ENCODE measurements around the gene DUSP7.

Gene DUSP7

DNA sequence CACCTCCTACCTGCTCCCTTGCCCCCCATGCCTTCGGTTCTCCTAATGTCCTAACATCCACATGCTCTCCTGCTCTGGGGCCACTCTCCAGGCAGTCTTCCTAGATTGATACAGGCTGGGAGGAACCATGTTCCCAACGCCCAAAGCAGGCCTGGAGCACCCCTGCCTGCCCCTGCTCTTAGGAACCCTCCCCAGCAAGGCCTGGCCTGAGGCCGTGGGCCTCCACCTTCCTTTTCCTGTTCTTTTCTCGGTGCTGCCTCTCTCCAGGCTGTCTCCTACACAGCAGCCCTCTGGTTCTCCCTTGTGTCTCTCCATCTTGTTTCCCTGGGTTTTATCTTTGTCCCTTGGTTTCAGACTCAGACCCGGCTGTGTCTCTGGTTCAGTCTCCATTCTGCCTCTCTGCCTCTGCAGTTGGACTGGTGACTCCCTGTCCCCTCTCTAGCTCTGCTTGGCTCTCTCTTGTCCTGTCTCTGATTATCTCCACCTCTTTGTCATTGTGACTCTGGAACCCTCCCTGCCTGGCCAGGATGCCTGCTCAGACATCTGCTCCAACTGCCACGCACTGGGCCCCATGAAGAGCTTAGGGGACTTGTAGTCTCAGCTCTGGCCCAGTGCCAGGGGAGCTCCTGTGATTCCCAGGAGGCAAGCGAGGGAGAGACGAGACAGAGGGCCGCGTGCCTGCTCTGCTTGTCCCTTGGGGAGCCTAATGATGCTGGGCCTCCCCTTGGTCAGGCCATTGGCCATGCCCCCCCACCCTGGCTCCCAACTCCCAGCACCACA lies 34.7 kb downstream of the DUSP7 start:
- DNase-seq (ENCODE audit: low spot score) = no peak
- in situ Hi-C loops (cut with MboI; ENCODE audit: low sequenced_read_pairs, unreplicated experiment) = no loop called here
- TF ChIP-seq, protein P1, sequence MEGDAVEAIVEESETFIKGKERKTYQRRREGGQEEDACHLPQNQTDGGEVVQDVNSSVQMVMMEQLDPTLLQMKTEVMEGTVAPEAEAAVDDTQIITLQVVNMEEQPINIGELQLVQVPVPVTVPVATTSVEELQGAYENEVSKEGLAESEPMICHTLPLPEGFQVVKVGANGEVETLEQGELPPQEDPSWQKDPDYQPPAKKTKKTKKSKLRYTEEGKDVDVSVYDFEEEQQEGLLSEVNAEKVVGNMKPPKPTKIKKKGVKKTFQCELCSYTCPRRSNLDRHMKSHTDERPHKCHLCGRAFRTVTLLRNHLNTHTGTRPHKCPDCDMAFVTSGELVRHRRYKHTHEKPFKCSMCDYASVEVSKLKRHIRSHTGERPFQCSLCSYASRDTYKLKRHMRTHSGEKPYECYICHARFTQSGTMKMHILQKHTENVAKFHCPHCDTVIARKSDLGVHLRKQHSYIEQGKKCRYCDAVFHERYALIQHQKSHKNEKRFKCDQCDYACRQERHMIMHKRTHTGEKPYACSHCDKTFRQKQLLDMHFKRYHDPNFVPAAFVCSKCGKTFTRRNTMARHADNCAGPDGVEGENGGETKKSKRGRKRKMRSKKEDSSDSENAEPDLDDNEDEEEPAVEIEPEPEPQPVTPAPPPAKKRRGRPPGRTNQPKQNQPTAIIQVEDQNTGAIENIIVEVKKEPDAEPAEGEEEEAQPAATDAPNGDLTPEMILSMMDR (IDR thresholded peaks at IDR 0.05; ENCODE audit: borderline replicate concordance, control extremely low read depth, extremely low read depth, insufficient read depth, missing control alignments) = no peak

DNA sequence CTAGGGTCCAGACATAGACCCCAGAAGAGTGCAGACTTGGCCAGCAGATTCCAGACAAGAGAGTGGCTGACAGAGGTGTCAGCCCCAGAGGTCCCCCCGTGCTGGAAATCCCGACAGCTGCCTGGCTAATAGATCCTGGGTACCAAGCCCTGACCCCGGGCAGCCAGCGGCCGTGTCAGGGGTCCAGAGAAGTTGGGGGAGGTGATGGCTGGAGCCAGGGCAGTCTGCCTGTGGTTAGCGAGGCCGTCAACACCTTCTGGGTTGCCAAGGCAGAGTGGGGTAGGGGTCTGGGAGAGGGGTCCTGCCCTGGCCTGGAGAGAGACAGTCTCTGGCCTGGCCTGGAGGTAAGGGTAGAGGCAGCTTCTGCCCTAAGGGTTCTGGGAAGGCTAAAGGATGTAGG lies 35.6 kb downstream of the DUSP7 start:
- TF ChIP-seq, protein P1 (IDR thresholded peaks at IDR 0.05; ENCODE audit: borderline replicate concordance, control extremely low read depth, extremely low read depth, insufficient read depth, missing control alignments) = no peak

DNA sequence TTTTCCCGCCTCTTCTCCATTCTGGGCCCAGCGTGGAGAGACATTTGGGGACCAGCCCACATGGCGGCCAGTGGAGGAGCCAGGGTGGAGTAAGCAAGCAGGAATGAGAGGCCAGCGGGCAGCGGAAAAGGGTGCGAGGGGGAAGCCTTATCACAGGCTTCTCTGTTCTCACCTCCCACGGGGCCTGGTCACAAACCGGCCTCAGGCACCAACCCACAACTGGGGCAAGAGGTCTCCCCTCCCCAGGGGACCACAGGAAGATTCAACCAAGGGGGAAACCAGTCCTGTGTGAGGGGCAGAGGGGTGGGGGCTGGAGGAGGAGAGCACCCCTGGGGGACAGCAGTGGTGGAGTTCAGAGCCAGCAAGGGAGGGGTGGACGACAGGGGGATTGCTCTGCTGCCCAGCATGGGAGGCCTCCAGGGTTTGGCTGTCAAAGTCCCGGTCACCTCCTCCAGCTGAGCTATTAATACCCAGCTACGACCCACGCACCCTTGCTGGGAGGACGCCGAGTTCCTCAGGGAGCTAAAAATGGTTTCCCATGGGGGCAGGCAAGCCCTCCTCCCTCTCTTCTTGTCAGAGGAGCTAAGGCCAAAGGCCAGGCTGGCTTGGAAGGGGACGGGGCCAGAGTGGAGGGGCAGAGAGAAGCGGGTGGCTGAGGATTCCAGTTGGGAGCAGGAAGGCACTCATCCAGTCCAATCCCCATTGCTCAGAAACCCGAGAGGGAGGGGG lies 36.9 kb downstream of the DUSP7 start:
- no peak for DNase-seq (ENCODE audit: low spot score)
- TF ChIP-seq, protein P1 (IDR thresholded peaks at IDR 0.05; ENCODE audit: borderline replicate concordance, control extremely low read depth, extremely low read depth, insufficient read depth, missing control alignments) = no peak
- in situ Hi-C loops (cut with MboI; ENCODE audit: low sequenced_read_pairs, unreplicated experiment) = no loop called here

More for the DNA sequence above, 35.6 kb downstream of the DUSP7 start:
- in situ Hi-C loops (cut with MboI; ENCODE audit: low sequenced_read_pairs, unreplicated experiment) = no loop called here
- no peak for DNase-seq (ENCODE audit: low spot score)

DNA sequence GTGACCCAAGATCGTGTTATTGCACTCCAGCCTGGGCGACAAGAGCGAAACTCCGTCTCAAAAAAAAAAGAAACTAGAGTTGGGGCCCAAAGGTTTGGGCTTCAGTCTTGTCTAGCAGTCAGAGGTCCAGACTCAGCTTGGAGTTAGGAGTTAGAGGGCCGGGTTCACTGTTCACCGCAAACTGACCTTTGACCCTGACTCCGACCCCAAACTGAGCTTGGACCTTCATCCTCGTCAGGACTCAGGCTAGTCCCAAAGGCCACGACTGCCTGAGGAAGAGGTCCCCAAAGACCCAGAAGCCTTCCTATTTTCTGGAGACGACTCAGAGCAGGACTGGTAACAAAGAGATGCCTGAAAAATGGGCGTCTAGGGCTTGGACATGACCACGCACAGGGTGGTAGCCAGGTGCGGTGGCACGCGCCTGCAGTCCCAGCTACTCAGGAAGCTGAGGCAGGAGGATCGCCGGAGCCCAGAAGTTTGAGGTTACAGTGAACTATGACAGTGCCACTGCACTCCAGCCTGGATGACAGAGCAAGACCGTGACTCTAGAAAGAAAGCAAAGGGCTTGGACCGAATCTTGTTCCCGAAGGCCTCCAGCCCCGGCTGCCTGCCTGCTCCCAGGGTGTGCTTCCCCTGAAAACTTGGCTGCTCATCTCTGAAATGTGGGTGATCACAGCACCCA lies 37.9 kb downstream of the DUSP7 start:
- in situ Hi-C loops (cut with MboI; ENCODE audit: low sequenced_read_pairs, unreplicated experiment) = no loop called here
- DNase-seq (ENCODE audit: low spot score) = no peak
- TF ChIP-seq, protein P1 (IDR thresholded peaks at IDR 0.05; ENCODE audit: borderline replicate concordance, control extremely low read depth, extremely low read depth, insufficient read depth, missing control alignments) = no peak

DNA sequence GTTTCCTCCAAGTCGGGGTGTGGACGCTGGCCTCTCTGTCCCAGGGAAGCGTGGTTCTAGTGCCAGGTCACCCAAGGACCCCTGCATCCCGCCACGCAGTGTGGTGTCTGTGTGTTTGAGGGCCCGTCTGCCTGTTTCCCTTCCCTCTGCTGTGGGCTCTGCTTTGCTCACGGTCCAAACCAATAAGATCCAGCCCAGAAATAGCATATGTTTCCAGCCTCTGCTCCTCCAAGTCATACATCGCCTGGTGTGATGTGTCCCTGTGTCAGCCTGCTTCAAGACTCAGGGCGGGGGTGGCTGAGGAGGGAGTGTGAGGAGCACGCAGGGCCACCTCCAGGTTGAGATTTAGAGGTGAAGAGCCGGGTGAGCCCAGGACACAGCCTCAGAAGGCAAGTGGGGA lies 38.8 kb downstream of the DUSP7 start:
- in situ Hi-C loops (cut with MboI; ENCODE audit: low sequenced_read_pairs, unreplicated experiment) = no loop called here
- DNase-seq (ENCODE audit: low spot score) = no peak
- TF ChIP-seq, protein P1 (IDR thresholded peaks at IDR 0.05; ENCODE audit: borderline replicate concordance, control extremely low read depth, extremely low read depth, insufficient read depth, missing control alignments) = no peak

DNA sequence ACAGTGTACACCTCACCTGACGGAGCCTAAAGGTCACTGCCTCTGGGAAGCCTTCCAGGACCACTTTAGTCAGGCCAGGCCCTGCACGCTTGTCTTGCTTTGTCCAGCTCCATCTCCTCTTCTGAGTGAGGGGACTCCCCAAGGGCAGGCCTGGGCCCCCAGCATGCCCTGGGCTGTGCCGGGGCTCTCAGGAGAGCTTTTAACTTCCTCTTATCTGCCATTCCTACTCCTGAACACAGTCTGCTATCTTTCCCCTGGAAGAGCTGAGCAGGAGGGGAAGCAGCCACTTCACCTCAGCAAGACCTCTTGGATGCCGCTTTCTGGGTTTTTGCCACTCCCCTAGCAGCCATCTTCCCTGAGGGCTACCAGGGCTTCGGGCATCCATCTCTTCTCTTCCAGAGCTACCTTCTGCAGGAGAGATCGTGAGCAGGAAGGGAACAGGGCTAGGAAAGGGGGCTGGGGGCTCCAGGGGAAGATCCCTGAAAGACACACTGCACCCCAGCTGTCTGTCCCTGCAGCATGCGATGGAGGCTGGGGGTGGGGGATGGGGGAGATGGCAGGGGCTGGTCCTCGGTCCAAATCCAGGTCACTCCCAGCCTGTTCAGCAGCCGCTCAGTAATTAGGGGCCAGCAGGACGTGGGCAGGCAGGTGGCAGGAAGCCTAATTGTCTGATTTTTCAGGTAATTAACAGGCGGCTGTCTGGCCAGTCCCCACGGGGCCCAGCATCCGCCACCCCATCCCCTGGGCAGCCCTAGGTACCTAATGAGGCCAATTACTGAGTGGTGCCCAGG lies 40.7 kb downstream of the DUSP7 start:
- TF ChIP-seq, protein P1 (IDR thresholded peaks at IDR 0.05; ENCODE audit: borderline replicate concordance, control extremely low read depth, extremely low read depth, insufficient read depth, missing control alignments) = no peak
- in situ Hi-C loops (cut with MboI; ENCODE audit: low sequenced_read_pairs, unreplicated experiment) = no loop called here
- no peak for DNase-seq (ENCODE audit: low spot score)

Measured in GM13976 (cell line).